H1 (cell line): ENCODE data around the gene S100A12. TPM values are rescaled to one million over a fixed set of nuclear protein-coding genes. Genes with fewer than 3 reads are reported as not detected.
A peak's percentile ranks its signal among the peaks of the same experiment; 100 is the strongest.

Experiments used
- CHD7 ChIP-seq: fragments of 300-600 bp; sonication (generic); IDR thresholded peaks from 2 replicates; pipeline ENCODE4 v1.7.1; 2012; ENCODE audit warnings: low read length, moderate library complexity, mild to moderate bottlenecking, inconsistent platforms; ENCODE audit not compliant: insufficient replicate concordance
- E2F6 ChIP-seq: IDR thresholded peaks from 2 replicates; pipeline ENCODE4 v1.6.1; 2012; ENCODE audit warnings: inconsistent platforms
- KDM1A ChIP-seq: fragments of 200-600, 300-600 bp; sonication (generic); IDR thresholded peaks from 2 replicates; pipeline ENCODE4 v1.7.1; 2016; ENCODE audit warnings: mild to moderate bottlenecking, low read length, borderline replicate concordance
- MAX ChIP-seq: IDR thresholded peaks from 2 replicates; pipeline ENCODE4 v1.6.1; 2012; ENCODE audit warnings: inconsistent platforms
- RAD21 ChIP-seq, 2 experiments: IDR thresholded peaks in 1 of 2; conservative IDR thresholded peaks in 1 of 2; 2 replicates each; pipeline ENCODE4 v1.6.1; 2011; ENCODE audit warnings: low read depth in 2 of 2, low read length in 2 of 2, improper control_type of control experiment in 1 of 2, inconsistent platforms in 1 of 2, mild to moderate bottlenecking in 1 of 2, moderate library complexity in 1 of 2
- polyA plus RNA-seq, 7 experiments: library from polyadenylated mRNA; depleted of rRNA in 3 of 7; stranded (reverse) in 5 of 7; unstranded in 2 of 7; fragments of >200 nt in 5 of 7; fragments of 200-250 nt in 2 of 7; gene quantifications; 1 replicate in 5 of 7; 2 replicates in 1 of 7; 4 replicates in 1 of 7; pipeline versions ENCODE4 v1.2.1 to v1.2.3, GENCODE V29; 2011 to 2013; ENCODE audit warnings: missing spikeins in 2 of 7, mixed read lengths in 2 of 7
- total RNA-seq: library from RNA; stranded (reverse); fragmentation: NEBNext Ultra II Directional; extraction: Animal tissue kit (Norgen Biotek cat#: 25700); gene quantifications from 2 replicates; pipeline ENCODE4 v1.2.1, GENCODE V29; 2021

S100A12 gene
- total and polyA plus RNA-seq, 2 of the 8 experiments (the other 6 are each of a cell fraction or from before 2014, with no cell fraction given), result not detected

- TF ChIP-seq CHD7 (no peak), KDM1A (no peak), MAX (peak; percentile 56; the same call in 1 of the 2 replicates), RAD21 (IDR thresholded peaks at IDR 0.05 in 1 of 2, conservative IDR thresholded peaks at IDR 0.05 in 1 of 2; ENCODE audit: low read depth in 2 of 2, low read length in 2 of 2) (peak; percentile 63), E2F6 (peak; percentile 23; the same call in 1 of the 2 replicates)
These were observed 22.0 kb downstream of the S100A12 start (continued) for GRCh38 chr1:153353226-153353947.
